ENCODE data around the gene SDC1. TPM values are rescaled to one million over a fixed set of nuclear protein-coding genes. Genes with fewer than 3 reads are reported as not detected.

The SDC1 gene
- total RNA-seq, 1 experiment from 2014 or later = 22.3 TPM

DNA sequence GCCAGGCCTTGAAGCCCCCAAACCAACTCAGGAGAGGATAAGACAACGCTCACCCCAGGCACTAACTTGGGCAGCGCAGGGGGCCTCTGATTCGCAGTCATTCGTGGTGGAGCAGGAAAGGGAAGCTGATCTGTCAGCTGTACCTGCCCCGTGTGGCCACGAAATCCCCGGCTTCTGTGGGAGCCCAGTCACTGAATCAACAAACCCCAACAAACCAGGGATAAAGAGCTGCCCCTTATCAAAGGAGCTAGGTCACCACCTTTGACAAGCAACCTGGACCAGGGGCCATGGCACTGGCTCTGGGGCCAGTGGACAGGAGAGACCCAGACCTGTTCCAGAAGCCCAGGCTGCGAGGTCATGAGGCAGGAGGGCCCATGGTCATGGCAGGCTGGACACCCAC lies 14.5 kb downstream of the SDC1 start:
- H3T11ph ChIP-seq (ENCODE audit: low read length) = no peak overlapping the region
- H3K4me2 ChIP-seq (ENCODE audit: insufficient read depth, insufficient read length, low read length) = no peak overlapping the region
- peaks cover 4% of the 10 kb centered on the region for H3K79me1 ChIP-seq (ENCODE audit: insufficient read depth, low read depth, low read length, poor library complexity, severe bottlenecking)
- H3K23ac ChIP-seq (ENCODE audit: insufficient read length, low read depth, low read length) = no peak overlapping the region
- no peak overlapping the region for H4K8ac ChIP-seq (replicated peaks; ENCODE audit: insufficient read length, low read depth, low read length)
- H3K4ac ChIP-seq (ENCODE audit: low read depth, low read length) = no peak overlapping the region
- H2BK5ac ChIP-seq (ENCODE audit: insufficient read length, low read length) = no peak overlapping the region
- no peak overlapping the region for H4K91ac ChIP-seq (ENCODE audit: insufficient read length, low read depth, low read length)
- Mint-ChIP-seq H3K27me3 (ENCODE audit: low read depth) (no peaks in the 10 kb centered on the region), H3K9me3 (no peaks in the 10 kb centered on the region), H3K4me3 (no peak overlapping the region), H3K27ac (no peak overlapping the region), H3K4me1 (peaks cover 34 to 48% of the 10 kb centered on the region in 2 experiments), H3K36me3 (ENCODE audit: insufficient read depth in 1 of 3, low read depth in 3 of 3) (peaks cover 0 to 2% (median 0%) of the 10 kb centered on the region in 3 experiments; a peak in 1 of 7 replicates)
- H2BK12ac ChIP-seq (ENCODE audit: insufficient read length, low read depth, low read length) = no peak overlapping the region
- no CpG with 5 or more reads among the region's 8 CpGs for whole genome bisulfite sequencing (ENCODE audit: extremely low coverage, insufficient read length, low lambda C conversion rate)
- H3K9ac ChIP-seq (ENCODE audit: extremely low read depth, insufficient read length, low read length) = no peak overlapping the region
- H2AK5ac ChIP-seq (ENCODE audit: insufficient read length, low read length) = no peak overlapping the region
- no peak overlapping the region for H2AFZ ChIP-seq (ENCODE audit: low read length)
- H3K27me3 ChIP-seq (ENCODE audit: insufficient read depth, low read length) = no peaks in the 10 kb centered on the region
- no peak overlapping the region for H2BK20ac ChIP-seq (ENCODE audit: low read depth, low read length, poor library complexity, severe bottlenecking)
- H3K14ac ChIP-seq (ENCODE audit: insufficient read depth, low read length) = no peak overlapping the region
- TF ChIP-seq, protein P1, sequence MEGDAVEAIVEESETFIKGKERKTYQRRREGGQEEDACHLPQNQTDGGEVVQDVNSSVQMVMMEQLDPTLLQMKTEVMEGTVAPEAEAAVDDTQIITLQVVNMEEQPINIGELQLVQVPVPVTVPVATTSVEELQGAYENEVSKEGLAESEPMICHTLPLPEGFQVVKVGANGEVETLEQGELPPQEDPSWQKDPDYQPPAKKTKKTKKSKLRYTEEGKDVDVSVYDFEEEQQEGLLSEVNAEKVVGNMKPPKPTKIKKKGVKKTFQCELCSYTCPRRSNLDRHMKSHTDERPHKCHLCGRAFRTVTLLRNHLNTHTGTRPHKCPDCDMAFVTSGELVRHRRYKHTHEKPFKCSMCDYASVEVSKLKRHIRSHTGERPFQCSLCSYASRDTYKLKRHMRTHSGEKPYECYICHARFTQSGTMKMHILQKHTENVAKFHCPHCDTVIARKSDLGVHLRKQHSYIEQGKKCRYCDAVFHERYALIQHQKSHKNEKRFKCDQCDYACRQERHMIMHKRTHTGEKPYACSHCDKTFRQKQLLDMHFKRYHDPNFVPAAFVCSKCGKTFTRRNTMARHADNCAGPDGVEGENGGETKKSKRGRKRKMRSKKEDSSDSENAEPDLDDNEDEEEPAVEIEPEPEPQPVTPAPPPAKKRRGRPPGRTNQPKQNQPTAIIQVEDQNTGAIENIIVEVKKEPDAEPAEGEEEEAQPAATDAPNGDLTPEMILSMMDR (conservative IDR thresholded peaks at IDR 0.05) = no peak
- H3K4me1 ChIP-seq (ENCODE audit: insufficient read depth, low read length) = no peaks in the 10 kb centered on the region; the same call in 1 of the 2 replicates
- no peak overlapping the region for H3K56ac ChIP-seq (ENCODE audit: insufficient read length, low read depth, low read length)
- H3K9me3 ChIP-seq (ENCODE audit: control insufficient read depth, low read depth, low read length) = no peaks in the 10 kb centered on the region
- H3K23me2 ChIP-seq (ENCODE audit: insufficient read length, low read depth, low read length, poor library complexity, severe bottlenecking) = no peaks in the 10 kb centered on the region
- H3K18ac ChIP-seq (ENCODE audit: insufficient read length, low read depth, low read length) = no peak overlapping the region
- H4K20me1 ChIP-seq (ENCODE audit: control insufficient read depth, insufficient read depth, insufficient read length) = peaks cover 2% of the 10 kb centered on the region
- no peak for DNase-seq
- no peak overlapping the region for H3K27ac ChIP-seq (ENCODE audit: insufficient read length, low read depth, low read length)
- no peak overlapping the region for H2BK120ac ChIP-seq (ENCODE audit: low read depth, low read length, poor library complexity, severe bottlenecking)
- no peak overlapping the region for H4K5ac ChIP-seq (ENCODE audit: insufficient read length, low read depth, low read length)
- H3K79me2 ChIP-seq (ENCODE audit: insufficient read depth, low read length) = peaks cover 2% of the 10 kb centered on the region; the same call in 1 of the 2 replicates
- no peak overlapping the region for H2BK15ac ChIP-seq (ENCODE audit: low read depth, low read length)
